Progenitor cell of endocrine pancreas (in vitro differentiated cells): Measurements from ENCODE around the gene OR10A4. TPM values are rescaled to one million over a fixed set of nuclear protein-coding genes. Genes with fewer than 3 reads are reported as not detected.
"Not testable (repeated sequence)": the region's sequence is repeated elsewhere in the genome, so short reads cannot be mapped to it uniquely, and the experiment has no call there.

ENCODE experiments used
- DNase-seq: peaks from one replicate; pipeline ENCODE4 v3.0.0; 2021; ENCODE audit warnings: low spot score; ENCODE audit not compliant: unreplicated experiment
- H3K27ac Mint-ChIP-seq: 2 replicates; pipeline ENCODE4 v1.8.0; 2021; ENCODE audit warnings: mild to moderate bottlenecking, moderate library complexity, mixed read lengths
- H3K27me3 Mint-ChIP-seq: 2 replicates; pipeline ENCODE4 v1.8.0; 2021; ENCODE audit warnings: mixed read lengths
- H3K36me3 Mint-ChIP-seq: 2 replicates; pipeline ENCODE4 v1.8.0; 2022; ENCODE audit warnings: mixed read lengths; ENCODE audit not compliant: insufficient read depth
- H3K4me1 Mint-ChIP-seq: 2 replicates; pipeline ENCODE4 v1.8.0; 2021; ENCODE audit warnings: low read depth, mixed read lengths
- H3K4me3 Mint-ChIP-seq: 2 replicates; pipeline ENCODE4 v1.8.0; 2021; ENCODE audit warnings: low read depth, mild to moderate bottlenecking, moderate library complexity, mixed read lengths
- H3K9me3 Mint-ChIP-seq: 2 replicates; pipeline ENCODE4 v1.8.0; 2021; ENCODE audit warnings: low read depth, mixed read lengths
- total RNA-seq: library from RNA; stranded (reverse); gene quantifications from 2 replicates; pipeline ENCODE4 v1.2.1, GENCODE V29; 2021
- TF ChIP-seq, protein P1 (sequence below): fragments of 200-600 bp; sonication (generic); IDR thresholded peaks from one replicate; pipeline ENCODE4 v1.5.0; 2021; ENCODE audit warnings: antibody characterized with exemption, mild to moderate bottlenecking; ENCODE audit not compliant: unreplicated experiment

OR10A4 gene
- total RNA-seq, 1 donor from 2014 or later = not detected

DNA sequence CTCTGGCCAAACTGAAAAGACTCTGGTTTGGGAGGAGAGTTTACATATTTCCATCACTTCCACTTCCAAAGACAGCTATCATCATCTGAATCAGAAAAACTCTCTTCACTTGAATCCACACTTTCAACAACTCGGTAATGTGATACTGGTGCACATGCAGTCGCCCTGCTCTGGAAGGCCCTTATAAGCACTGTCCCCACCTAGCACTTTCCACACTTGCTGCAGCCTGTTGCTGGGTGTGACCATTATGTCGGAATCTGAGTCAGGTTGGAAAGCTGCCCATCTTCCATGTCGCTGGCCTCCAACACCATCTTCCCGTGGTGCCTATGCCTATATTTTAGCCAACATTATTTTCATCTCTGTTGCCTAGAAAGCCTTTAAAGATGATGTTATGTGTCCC is 32.1 kb upstream of the OR10A4 start:
- Mint-ChIP-seq H3K27ac (no peak overlapping the region), H3K9me3 (peaks cover 11% of the 10 kb centered on the region), H3K27me3 (no peaks in the 10 kb centered on the region), H3K36me3 (no peaks in the 10 kb centered on the region), H3K4me3 (no peak overlapping the region), H3K4me1 (no peaks in the 10 kb centered on the region)
- no peak for DNase-seq
- TF ChIP-seq, protein P1, sequence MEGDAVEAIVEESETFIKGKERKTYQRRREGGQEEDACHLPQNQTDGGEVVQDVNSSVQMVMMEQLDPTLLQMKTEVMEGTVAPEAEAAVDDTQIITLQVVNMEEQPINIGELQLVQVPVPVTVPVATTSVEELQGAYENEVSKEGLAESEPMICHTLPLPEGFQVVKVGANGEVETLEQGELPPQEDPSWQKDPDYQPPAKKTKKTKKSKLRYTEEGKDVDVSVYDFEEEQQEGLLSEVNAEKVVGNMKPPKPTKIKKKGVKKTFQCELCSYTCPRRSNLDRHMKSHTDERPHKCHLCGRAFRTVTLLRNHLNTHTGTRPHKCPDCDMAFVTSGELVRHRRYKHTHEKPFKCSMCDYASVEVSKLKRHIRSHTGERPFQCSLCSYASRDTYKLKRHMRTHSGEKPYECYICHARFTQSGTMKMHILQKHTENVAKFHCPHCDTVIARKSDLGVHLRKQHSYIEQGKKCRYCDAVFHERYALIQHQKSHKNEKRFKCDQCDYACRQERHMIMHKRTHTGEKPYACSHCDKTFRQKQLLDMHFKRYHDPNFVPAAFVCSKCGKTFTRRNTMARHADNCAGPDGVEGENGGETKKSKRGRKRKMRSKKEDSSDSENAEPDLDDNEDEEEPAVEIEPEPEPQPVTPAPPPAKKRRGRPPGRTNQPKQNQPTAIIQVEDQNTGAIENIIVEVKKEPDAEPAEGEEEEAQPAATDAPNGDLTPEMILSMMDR = no peak

DNA sequence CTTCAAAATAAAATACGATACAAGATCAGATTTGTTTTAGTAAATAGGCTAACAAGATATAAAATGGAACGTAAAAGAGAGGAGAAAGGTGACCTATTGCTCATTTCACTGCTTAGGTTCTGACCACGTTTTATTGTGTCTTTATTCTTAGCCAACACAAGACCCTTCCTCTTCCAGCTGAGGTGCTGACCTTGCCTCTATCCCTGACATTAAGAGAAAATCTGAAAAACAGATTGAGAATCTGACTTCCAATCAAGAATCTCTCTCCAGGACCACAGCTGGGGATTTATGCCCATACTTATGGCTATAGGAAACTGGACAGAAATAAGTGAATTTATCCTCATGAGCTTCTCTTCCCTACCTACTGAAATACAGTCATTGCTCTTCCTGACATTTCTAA is 31.0 kb upstream of the OR10A4 start, which contains the start of gene OR10A5:
Gene OR10A5, plus strand, starts transcription at position 301 of the 400 bp plus-strand sequence. Its CDS starts 0 bp downstream, at position 301.
- TF ChIP-seq, protein P1 = no peak
- Mint-ChIP-seq H3K4me3 (no peak within 1 kb of the TSS), H3K36me3 (no peaks in the 10 kb centered on the region), H3K27ac (no peak within 1 kb of the TSS), H3K9me3 (peaks cover 15% of the 10 kb centered on the region), H3K4me1 (no peaks in the 10 kb centered on the region), H3K27me3 (no peaks in the 10 kb centered on the region)
- no peak for DNase-seq

DNA sequence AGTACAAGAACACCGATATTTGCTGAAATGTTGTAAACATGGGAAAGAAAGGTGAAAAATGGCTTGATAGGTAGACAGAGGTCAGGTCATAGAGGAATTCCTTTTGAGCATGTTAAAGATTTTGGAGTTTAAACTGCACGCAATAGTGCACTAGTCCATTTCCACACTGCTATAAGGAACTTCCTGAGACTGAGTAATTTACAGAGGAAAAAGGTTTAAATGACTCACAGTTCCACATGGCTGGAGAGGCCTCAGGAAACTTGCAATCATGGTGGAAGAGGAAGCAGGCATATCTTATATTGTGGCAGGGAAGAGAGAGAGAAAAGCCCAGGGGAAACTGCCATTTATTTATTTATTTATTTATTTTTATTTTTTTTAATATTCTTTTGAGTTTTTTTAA is 25.9 kb upstream of the OR10A4 start:
- Mint-ChIP-seq H3K27ac (no peak overlapping the region), H3K4me1 (no peaks in the 10 kb centered on the region), H3K36me3 (peaks cover 3% of the 10 kb centered on the region), H3K27me3 (no peaks in the 10 kb centered on the region), H3K9me3 (peaks cover 33% of the 10 kb centered on the region), H3K4me3 (no peak overlapping the region)
- DNase-seq = no peak
- TF ChIP-seq, protein P1 = no peak

DNA sequence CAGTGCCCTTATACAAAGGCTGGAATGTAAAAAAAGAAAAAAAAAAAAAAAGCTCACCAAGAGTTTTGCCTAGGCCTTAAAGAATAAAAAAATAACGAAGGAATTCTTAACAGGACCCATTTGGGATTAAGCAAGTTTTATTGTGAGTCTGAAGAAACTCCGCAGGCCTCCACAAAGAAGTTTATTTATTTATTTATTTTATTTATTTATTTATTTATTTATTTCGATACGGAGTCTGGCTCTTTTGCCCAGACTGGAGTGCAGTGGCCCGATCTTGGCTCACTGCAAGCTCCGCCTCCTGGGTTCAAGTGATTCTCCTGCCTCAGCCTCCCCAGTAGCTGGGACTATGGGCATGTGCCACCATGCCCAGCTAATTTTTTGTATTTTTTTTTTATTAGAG is 21.6 kb upstream of the OR10A4 start:
- H3K27me3 Mint-ChIP-seq, DNase-seq, H3K4me1 Mint-ChIP-seq, H3K36me3 Mint-ChIP-seq, H3K4me3 Mint-ChIP-seq, H3K27ac Mint-ChIP-seq: not testable (repeated sequence)
- H3K9me3 Mint-ChIP-seq = peaks cover 20% of the 10 kb centered on the region

DNA sequence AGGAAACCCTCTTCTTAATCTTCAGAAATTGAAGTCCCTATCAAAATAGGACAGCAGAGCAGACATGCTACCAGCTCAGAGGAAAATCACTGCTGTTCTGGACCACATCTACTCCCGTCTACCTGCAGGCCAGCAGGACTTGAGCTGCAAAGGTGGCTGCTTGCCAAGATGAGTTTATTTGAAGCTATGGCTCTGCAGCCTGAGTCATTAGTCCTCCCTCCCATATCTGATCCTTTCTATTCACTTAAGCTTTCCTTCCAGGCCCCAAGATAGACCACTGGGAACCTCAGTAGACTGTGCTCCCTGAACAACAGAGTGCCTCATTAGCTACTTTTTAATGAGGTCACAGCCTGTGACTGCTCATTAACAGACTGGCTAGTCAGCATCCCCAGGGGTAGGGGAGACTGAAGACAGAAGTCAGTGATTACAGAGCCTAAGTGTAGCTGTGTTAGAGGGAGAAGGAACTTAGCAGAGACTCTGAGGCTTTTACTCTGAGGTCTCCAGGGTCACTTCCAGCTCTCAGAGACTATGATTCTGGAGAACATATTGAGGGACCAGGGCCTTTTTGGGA is 20.4 kb upstream of the OR10A4 start:
- TF ChIP-seq, protein P1 = no peak
- Mint-ChIP-seq H3K4me1 (no peaks in the 10 kb centered on the region), H3K4me3 (no peak overlapping the region), H3K27me3 (no peaks in the 10 kb centered on the region), H3K36me3 (peaks cover 3% of the 10 kb centered on the region), H3K9me3 (peaks cover 17% of the 10 kb centered on the region), H3K27ac (no peak overlapping the region)
- no peak for DNase-seq

DNA sequence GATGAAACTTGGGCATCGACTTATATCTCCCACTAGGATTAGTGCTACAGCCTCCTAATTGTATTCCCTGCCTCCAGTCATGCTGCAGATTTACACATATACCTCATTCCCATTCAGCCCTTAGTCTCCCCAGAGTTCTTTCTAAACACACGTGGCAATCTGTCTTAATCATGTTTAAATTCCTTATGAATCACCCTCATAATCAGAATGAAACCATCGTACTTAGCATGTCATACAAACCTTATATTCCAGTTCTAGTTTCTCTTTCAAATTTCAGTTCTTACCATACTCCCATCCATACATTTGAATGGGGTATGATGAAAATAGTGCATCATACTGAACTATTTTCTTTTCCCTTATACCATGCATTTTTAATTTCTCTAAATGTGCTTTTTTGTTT is 19.6 kb upstream of the OR10A4 start:
- Mint-ChIP-seq H3K27ac (no peak overlapping the region), H3K36me3 (peaks cover 3% of the 10 kb centered on the region), H3K4me3 (no peak overlapping the region), H3K4me1 (no peaks in the 10 kb centered on the region), H3K9me3 (peaks cover 17% of the 10 kb centered on the region), H3K27me3 (no peaks in the 10 kb centered on the region)
- TF ChIP-seq, protein P1 = no peak
- DNase-seq = no peak
